Body of pancreas (tissue), 4 donors: ENCODE measurements around the gene LHFPL4.

Experiments used
- POLR2A ChIP-seq, 3 donors: fragments of 450-650 bp; IDR thresholded peaks; one replicate each; pipeline ENCODE4 v1.6.1; 2016; ENCODE audit warnings: antibody characterized with exemption in 3 of 3, mild to moderate bottlenecking in 2 of 3
- TF ChIP-seq, protein P1 (sequence below), 7 experiments: fragments of 450-650 bp in 4 of 7; fragments of 200-600 bp in 3 of 7; sonication (generic) in 3 of 7; IDR thresholded peaks; one replicate each; pipeline ENCODE4 v1.5.1; 2016 to 2019; ENCODE audit warnings: antibody characterized with exemption in 7 of 7

- no peak for TF ChIP-seq POLR2A (IDR thresholded peaks at IDR 0.05)
- TF ChIP-seq, protein P1, sequence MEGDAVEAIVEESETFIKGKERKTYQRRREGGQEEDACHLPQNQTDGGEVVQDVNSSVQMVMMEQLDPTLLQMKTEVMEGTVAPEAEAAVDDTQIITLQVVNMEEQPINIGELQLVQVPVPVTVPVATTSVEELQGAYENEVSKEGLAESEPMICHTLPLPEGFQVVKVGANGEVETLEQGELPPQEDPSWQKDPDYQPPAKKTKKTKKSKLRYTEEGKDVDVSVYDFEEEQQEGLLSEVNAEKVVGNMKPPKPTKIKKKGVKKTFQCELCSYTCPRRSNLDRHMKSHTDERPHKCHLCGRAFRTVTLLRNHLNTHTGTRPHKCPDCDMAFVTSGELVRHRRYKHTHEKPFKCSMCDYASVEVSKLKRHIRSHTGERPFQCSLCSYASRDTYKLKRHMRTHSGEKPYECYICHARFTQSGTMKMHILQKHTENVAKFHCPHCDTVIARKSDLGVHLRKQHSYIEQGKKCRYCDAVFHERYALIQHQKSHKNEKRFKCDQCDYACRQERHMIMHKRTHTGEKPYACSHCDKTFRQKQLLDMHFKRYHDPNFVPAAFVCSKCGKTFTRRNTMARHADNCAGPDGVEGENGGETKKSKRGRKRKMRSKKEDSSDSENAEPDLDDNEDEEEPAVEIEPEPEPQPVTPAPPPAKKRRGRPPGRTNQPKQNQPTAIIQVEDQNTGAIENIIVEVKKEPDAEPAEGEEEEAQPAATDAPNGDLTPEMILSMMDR (IDR thresholded peaks at IDR 0.05): no peak
Measured at GRCh38 chr3:9497821-9498565, 55.6 kb downstream of the LHFPL4 start.
